ENCODE measurements around the gene IGSF3.
"Not testable (repeated sequence)": the region's sequence is repeated elsewhere in the genome, so short reads cannot be mapped to it uniquely, and the experiment has no call there.

DNA sequence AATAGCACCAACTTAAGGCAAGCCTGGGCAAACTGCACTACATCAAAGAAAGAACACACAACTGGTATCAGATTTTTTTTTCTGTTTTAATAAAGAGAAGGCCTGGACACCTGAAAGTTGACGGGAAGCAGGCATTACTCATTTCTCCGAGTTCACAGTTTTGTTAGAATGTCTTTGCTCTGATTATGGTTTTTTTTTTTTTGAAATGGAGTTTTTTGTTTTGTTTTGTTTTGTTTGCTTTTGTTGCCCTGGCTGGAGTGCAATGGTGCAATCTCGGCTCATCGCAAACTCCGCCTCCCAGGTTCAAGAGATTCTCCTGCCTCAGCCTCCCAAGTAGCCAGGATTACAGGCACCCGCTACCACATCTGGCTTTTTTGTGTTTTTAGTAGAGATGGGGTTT lies 9.7 kb downstream of the IGSF3 start:
- TF ChIP-seq, protein P1, sequence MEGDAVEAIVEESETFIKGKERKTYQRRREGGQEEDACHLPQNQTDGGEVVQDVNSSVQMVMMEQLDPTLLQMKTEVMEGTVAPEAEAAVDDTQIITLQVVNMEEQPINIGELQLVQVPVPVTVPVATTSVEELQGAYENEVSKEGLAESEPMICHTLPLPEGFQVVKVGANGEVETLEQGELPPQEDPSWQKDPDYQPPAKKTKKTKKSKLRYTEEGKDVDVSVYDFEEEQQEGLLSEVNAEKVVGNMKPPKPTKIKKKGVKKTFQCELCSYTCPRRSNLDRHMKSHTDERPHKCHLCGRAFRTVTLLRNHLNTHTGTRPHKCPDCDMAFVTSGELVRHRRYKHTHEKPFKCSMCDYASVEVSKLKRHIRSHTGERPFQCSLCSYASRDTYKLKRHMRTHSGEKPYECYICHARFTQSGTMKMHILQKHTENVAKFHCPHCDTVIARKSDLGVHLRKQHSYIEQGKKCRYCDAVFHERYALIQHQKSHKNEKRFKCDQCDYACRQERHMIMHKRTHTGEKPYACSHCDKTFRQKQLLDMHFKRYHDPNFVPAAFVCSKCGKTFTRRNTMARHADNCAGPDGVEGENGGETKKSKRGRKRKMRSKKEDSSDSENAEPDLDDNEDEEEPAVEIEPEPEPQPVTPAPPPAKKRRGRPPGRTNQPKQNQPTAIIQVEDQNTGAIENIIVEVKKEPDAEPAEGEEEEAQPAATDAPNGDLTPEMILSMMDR (IDR thresholded peaks at IDR 0.05), result not testable (repeated sequence)
- not testable (repeated sequence) for TF ChIP-seq POLR2A (IDR thresholded peaks at IDR 0.05)

All from testis (tissue), 2 donors.